Measurements from ENCODE around the gene PDK2.

PDK2 gene

GRCh38 chr17:50070908-50071680 is 24.1 kb upstream of the PDK2 start:
- Histone ChIP-seq H3K9ac (ENCODE audit: low read length) (no peak overlapping the region), H3K9me3 (replicated peaks; ENCODE audit: insufficient read depth, low read length) (no peaks in the 10 kb centered on the region), H4K20me1 (ENCODE audit: insufficient read depth, low read length) (no peaks in the 10 kb centered on the region), H3K27me3 (replicated peaks; ENCODE audit: insufficient read depth, low read length) (no peaks in the 10 kb centered on the region), H3K36me3 (replicated peaks; ENCODE audit: insufficient read depth, low read length) (no peaks in the 10 kb centered on the region), H3K9me2 (replicated peaks; ENCODE audit: insufficient read depth, low read length) (no peaks in the 10 kb centered on the region), H3K4me1 (ENCODE audit: low read length) (peaks cover 18% of the 10 kb centered on the region), H3K4me3 (ENCODE audit: low read length) (no peak overlapping the region), H3K4me2 (ENCODE audit: low read depth, low read length) (no peak overlapping the region), H3F3A (ENCODE audit: insufficient read depth, low read length) (no peaks in the 10 kb centered on the region), H3K79me2 (ENCODE audit: low read length) (no peaks in the 10 kb centered on the region), H2AFZ (ENCODE audit: low read length) (no peak overlapping the region), H3K27ac (ENCODE audit: low read length) (no peak overlapping the region)
- TF ChIP-seq EZH2phosphoT487 (IDR thresholded peaks at IDR 0.05; ENCODE audit: low read length) (no peak), EZH2 (optimal IDR thresholded peaks at IDR 0.05; ENCODE audit: low read depth, low read length) (no peak)
- TF ChIP-seq, protein P1, sequence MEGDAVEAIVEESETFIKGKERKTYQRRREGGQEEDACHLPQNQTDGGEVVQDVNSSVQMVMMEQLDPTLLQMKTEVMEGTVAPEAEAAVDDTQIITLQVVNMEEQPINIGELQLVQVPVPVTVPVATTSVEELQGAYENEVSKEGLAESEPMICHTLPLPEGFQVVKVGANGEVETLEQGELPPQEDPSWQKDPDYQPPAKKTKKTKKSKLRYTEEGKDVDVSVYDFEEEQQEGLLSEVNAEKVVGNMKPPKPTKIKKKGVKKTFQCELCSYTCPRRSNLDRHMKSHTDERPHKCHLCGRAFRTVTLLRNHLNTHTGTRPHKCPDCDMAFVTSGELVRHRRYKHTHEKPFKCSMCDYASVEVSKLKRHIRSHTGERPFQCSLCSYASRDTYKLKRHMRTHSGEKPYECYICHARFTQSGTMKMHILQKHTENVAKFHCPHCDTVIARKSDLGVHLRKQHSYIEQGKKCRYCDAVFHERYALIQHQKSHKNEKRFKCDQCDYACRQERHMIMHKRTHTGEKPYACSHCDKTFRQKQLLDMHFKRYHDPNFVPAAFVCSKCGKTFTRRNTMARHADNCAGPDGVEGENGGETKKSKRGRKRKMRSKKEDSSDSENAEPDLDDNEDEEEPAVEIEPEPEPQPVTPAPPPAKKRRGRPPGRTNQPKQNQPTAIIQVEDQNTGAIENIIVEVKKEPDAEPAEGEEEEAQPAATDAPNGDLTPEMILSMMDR (IDR thresholded peaks at IDR 0.05; ENCODE audit: low read length), result no peak
- no peak for DNase-seq

GRCh38 chr17:50071692-50072091 is 23.5 kb upstream of the PDK2 start:
- DNase-seq, result no peak
- H3K79me2 ChIP-seq (ENCODE audit: low read length), result no peaks in the 10 kb centered on the region
- H3K9me2 ChIP-seq (replicated peaks; ENCODE audit: insufficient read depth, low read length), result no peaks in the 10 kb centered on the region
- H3K9ac ChIP-seq (ENCODE audit: low read length), result no peak overlapping the region
- H3K36me3 ChIP-seq (replicated peaks; ENCODE audit: insufficient read depth, low read length), result no peaks in the 10 kb centered on the region
- H3K27ac ChIP-seq (ENCODE audit: low read length), result peak overlapping the region; percentile 20; the same call in 1 of the 2 replicates
- H3K4me3 ChIP-seq (ENCODE audit: low read length), result no peak overlapping the region
- no peak overlapping the region for H3K4me2 ChIP-seq (ENCODE audit: low read depth, low read length)
- no peaks in the 10 kb centered on the region for H3F3A ChIP-seq (ENCODE audit: insufficient read depth, low read length)
- no peaks in the 10 kb centered on the region for H4K20me1 ChIP-seq (ENCODE audit: insufficient read depth, low read length)
- H3K27me3 ChIP-seq (replicated peaks; ENCODE audit: insufficient read depth, low read length), result no peaks in the 10 kb centered on the region
- peaks cover 18% of the 10 kb centered on the region for H3K4me1 ChIP-seq (ENCODE audit: low read length)
- TF ChIP-seq EZH2phosphoT487 (IDR thresholded peaks at IDR 0.05; ENCODE audit: low read length) (no peak), EZH2 (optimal IDR thresholded peaks at IDR 0.05; ENCODE audit: low read depth, low read length) (no peak)
- TF ChIP-seq, protein P1 (IDR thresholded peaks at IDR 0.05; ENCODE audit: low read length), result no peak
- H3K9me3 ChIP-seq (replicated peaks; ENCODE audit: insufficient read depth, low read length), result no peaks in the 10 kb centered on the region
- H2AFZ ChIP-seq (ENCODE audit: low read length), result no peak overlapping the region

DNA sequence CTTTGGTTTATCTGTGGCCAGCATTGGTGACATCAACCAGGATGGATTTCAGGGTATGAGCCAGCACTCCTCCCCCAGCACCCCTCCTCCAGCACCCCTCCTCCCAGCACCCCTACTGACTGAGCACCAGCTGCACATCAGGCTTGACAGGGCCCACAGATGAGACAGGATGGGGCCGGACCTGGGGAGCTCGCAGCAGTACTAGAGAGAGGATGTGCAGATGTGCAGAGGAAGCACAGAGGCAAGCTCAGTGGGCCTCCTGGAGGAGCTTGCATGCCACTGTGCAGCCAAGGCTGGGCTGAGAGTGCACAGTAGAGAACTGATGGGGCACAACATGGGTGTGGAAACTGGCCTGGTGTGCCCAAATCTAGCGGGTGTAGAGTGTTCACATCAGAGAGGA is 23.0 kb upstream of the PDK2 start:
- no peak overlapping the region for H3K4me3 ChIP-seq (ENCODE audit: low read length)
- H3K36me3 ChIP-seq (replicated peaks; ENCODE audit: insufficient read depth, low read length), result no peaks in the 10 kb centered on the region
- H3F3A ChIP-seq (ENCODE audit: insufficient read depth, low read length), result no peaks in the 10 kb centered on the region
- H3K27me3 ChIP-seq (replicated peaks; ENCODE audit: insufficient read depth, low read length), result no peaks in the 10 kb centered on the region
- peaks cover 21% of the 10 kb centered on the region for H3K4me1 ChIP-seq (ENCODE audit: low read length)
- H3K9ac ChIP-seq (ENCODE audit: low read length), result no peak overlapping the region
- H4K20me1 ChIP-seq (ENCODE audit: insufficient read depth, low read length), result no peaks in the 10 kb centered on the region
- peak; percentile 82 for DNase-seq
- H3K9me2 ChIP-seq (replicated peaks; ENCODE audit: insufficient read depth, low read length), result no peaks in the 10 kb centered on the region
- H3K9me3 ChIP-seq (replicated peaks; ENCODE audit: insufficient read depth, low read length), result no peaks in the 10 kb centered on the region
- peak overlapping the region; percentile 20; the same call in 1 of the 2 replicates for H3K27ac ChIP-seq (ENCODE audit: low read length)
- H3K79me2 ChIP-seq (ENCODE audit: low read length), result no peaks in the 10 kb centered on the region
- TF ChIP-seq EZH2phosphoT487 (IDR thresholded peaks at IDR 0.05; ENCODE audit: low read length) (no peak), EZH2 (optimal IDR thresholded peaks at IDR 0.05; ENCODE audit: low read depth, low read length) (no peak)
- TF ChIP-seq, protein P1 (IDR thresholded peaks at IDR 0.05; ENCODE audit: low read length), result peak; percentile 22
- H3K4me2 ChIP-seq (ENCODE audit: low read depth, low read length), result no peak overlapping the region
- H2AFZ ChIP-seq (ENCODE audit: low read length), result no peak overlapping the region
